ENCODE measurements around the gene DLGAP1.

The DLGAP1 gene

GRCh38 chr18:3525870-3526420, 929.2 kb downstream of the DLGAP1 start:
- DNase-seq (ENCODE audit: low spot score): no peak
- TF ChIP-seq, protein P1, sequence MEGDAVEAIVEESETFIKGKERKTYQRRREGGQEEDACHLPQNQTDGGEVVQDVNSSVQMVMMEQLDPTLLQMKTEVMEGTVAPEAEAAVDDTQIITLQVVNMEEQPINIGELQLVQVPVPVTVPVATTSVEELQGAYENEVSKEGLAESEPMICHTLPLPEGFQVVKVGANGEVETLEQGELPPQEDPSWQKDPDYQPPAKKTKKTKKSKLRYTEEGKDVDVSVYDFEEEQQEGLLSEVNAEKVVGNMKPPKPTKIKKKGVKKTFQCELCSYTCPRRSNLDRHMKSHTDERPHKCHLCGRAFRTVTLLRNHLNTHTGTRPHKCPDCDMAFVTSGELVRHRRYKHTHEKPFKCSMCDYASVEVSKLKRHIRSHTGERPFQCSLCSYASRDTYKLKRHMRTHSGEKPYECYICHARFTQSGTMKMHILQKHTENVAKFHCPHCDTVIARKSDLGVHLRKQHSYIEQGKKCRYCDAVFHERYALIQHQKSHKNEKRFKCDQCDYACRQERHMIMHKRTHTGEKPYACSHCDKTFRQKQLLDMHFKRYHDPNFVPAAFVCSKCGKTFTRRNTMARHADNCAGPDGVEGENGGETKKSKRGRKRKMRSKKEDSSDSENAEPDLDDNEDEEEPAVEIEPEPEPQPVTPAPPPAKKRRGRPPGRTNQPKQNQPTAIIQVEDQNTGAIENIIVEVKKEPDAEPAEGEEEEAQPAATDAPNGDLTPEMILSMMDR (IDR thresholded peaks at IDR 0.05): no peak
- H3K4me3 ChIP-seq: no peak overlapping the region
- no peak overlapping the region for H3K27ac ChIP-seq

DNA sequence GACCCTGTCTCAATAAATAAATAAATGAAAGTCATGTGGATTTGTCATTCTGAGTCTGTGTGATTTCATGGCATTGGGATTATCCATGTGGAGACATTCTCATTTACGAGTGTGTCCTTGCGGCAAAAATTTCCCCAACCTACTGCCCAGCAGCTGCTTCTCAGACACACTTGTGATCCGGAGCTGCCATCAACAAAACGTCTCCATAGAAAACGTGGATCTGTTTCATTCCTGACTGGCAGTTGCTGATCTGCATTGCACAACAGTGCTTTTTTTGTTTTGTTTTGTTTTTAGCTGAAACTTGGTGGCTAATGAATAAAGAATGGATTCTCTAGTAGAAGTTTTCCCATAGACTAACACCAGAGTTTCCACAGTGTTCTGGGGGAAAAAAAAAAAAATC, 930.4 kb downstream of the DLGAP1 start:
- Histone ChIP-seq H3K27ac (no peak overlapping the region), H3K4me3 (no peak overlapping the region)
- TF ChIP-seq, protein P1 (IDR thresholded peaks at IDR 0.05): no peak
- no peak for DNase-seq (ENCODE audit: low spot score)

DNA sequence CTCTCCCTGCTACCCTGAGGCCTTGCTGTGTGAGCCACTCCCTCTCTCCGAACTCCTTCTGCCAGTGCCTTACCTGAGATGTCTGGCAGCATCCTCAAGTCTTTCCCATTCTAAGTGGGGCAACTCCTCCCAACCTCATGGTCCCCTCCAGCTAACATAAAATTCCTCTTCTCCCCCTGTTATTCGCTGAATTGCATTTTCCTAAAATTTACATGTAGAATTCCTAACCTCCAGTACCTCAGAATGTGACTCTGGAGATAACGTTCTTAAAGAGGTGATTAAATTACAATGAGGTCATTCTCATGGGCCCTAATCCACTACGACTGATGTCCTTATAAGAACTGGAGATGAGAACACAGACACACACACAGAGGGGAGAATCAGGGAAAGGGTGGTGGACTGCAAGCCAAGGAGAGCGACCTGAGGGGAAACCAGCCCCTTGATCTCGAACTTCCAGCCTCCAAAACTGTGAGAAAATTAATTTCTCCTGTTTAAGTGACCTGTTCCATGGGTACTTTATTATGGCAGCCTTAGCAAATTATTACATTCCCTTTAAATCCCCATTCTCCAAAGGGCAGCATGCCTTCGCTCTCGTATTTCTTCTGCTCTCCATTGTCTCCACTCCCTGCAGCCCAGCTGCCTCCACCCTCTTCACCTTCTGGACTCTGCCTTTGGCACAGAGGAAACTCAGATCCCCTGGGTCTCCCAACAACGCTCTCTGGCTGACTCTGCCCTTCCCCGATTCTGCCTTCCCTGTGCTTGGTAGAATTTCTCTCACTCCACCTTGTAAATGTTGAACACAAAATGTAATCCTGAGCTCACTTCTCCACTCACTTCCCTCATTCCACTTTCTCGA, 934.6 kb downstream of the DLGAP1 start:
- no peak for DNase-seq (ENCODE audit: low spot score)
- TF ChIP-seq, protein P1 (IDR thresholded peaks at IDR 0.05): no peak
- Histone ChIP-seq H3K4me3 (no peak overlapping the region), H3K27ac (no peak overlapping the region)

GRCh38 chr18:3514312-3515216, 940.5 kb downstream of the DLGAP1 start:
- Histone ChIP-seq H3K27ac (no peak overlapping the region), H3K4me3 (no peak overlapping the region)
- DNase-seq (ENCODE audit: low spot score): no peak
- TF ChIP-seq, protein P1 (IDR thresholded peaks at IDR 0.05): no peak

DNA sequence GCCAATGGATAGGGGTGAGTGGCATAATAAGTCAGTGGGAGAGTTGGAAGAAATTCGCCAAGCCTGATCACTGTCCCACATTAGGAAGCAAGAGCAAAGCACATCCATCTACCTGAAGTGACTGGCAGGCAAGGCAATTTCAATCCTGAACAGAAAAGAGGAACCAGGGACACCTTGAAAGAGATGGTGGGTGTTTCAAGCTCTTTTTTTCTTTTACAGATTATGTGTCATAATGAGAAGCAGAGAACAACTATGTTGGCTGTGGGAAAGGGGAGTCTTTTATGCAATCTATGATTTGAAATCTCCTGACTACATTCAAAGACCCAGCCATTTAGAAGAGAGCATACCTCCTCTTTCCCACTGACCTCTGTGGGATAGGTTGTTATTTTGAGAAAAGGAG, 941.6 kb downstream of the DLGAP1 start:
- Histone ChIP-seq H3K27ac (no peak overlapping the region), H3K4me3 (no peak overlapping the region)
- no peak for DNase-seq (ENCODE audit: low spot score)
- TF ChIP-seq, protein P1 (IDR thresholded peaks at IDR 0.05): no peak

DNA sequence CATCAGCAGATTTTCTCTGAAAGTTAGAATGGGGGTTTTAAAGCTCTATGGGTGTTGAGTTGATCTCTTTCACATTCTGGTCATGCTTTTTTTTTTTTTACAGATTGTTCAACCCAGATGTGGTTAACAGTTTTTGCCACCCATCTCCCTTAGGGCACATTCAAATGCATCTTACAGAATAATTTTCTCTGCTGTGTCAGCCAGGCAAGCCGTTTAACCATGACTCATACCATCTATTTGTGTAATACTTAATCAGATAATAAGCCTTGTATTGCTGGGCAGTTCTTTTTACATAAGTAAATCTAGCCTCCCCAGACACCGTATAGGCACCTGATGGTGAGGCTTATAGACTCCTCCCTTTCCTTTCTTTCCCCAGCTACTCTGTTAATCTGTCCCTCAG, 943.1 kb downstream of the DLGAP1 start:
- Histone ChIP-seq H3K27ac (no peak overlapping the region), H3K4me3 (no peak overlapping the region)
- TF ChIP-seq, protein P1 (IDR thresholded peaks at IDR 0.05): no peak
- no peak for DNase-seq (ENCODE audit: low spot score)
